Measurements from ENCODE around the gene ERBB4. TPM values are rescaled to one million over a fixed set of nuclear protein-coding genes. Genes with fewer than 3 reads are reported as not detected.

Gene ERBB4
- total RNA-seq, 1 donor from 2014 or later: 25.3 TPM

GRCh38 chr2:211429256-211429920 is 1109.2 kb downstream of the ERBB4 start:
- Histone ChIP-seq H3K27me3 (ENCODE audit: low read depth) (no peaks in the 10 kb centered on the region), H3K4me1 (no peaks in the 10 kb centered on the region), H3K36me3 (no peaks in the 10 kb centered on the region), H3K4me3 (no peak overlapping the region), H3K27ac (no peak overlapping the region), H3K9me3 (no peaks in the 10 kb centered on the region)
- intact Hi-C loops (cut with DNase I): no loop called here
- TF ChIP-seq CTCF (IDR thresholded peaks at IDR 0.05): no peak
- ATAC-seq: no peak
- DNase-seq: no peak

- H3K9me3 ChIP-seq: no peaks in the 10 kb centered on the region
- ATAC-seq (no peak), DNase-seq (no peak)
- intact Hi-C loops (cut with DNase I): no loop called here
- no peak for TF ChIP-seq CTCF (IDR thresholded peaks at IDR 0.05)
- no peaks in the 10 kb centered on the region for H3K4me1 ChIP-seq
- no peaks in the 10 kb centered on the region for H3K36me3 ChIP-seq
- no peaks in the 10 kb centered on the region for H3K27me3 ChIP-seq (ENCODE audit: low read depth)
- no peak overlapping the region for H3K4me3 ChIP-seq
- no peak overlapping the region for H3K27ac ChIP-seq
Measured at GRCh38 chr2:211426240-211426639, 1112.4 kb downstream of the ERBB4 start.

GRCh38 chr2:211423018-211423417 is 1115.6 kb downstream of the ERBB4 start:
- Histone ChIP-seq H3K27me3 (ENCODE audit: low read depth) (no peaks in the 10 kb centered on the region), H3K4me1 (no peaks in the 10 kb centered on the region), H3K4me3 (no peak overlapping the region), H3K36me3 (no peaks in the 10 kb centered on the region), H3K9me3 (no peaks in the 10 kb centered on the region), H3K27ac (no peak overlapping the region)
- no peak for ATAC-seq
- intact Hi-C loops (cut with DNase I): no loop called here
- no peak for TF ChIP-seq CTCF (IDR thresholded peaks at IDR 0.05)
- DNase-seq: no peak

- Histone ChIP-seq H3K4me1 (no peaks in the 10 kb centered on the region), H3K27me3 (ENCODE audit: low read depth) (no peaks in the 10 kb centered on the region), H3K4me3 (no peak overlapping the region), H3K9me3 (no peaks in the 10 kb centered on the region), H3K27ac (no peak overlapping the region), H3K36me3 (no peaks in the 10 kb centered on the region)
- DNase-seq: no peak
- TF ChIP-seq CTCF (IDR thresholded peaks at IDR 0.05): no peak
- no peak for ATAC-seq
- intact Hi-C loops (cut with DNase I): no loop called here
Measured at GRCh38 chr2:211417544-211417943, 1121.1 kb downstream of the ERBB4 start.

GRCh38 chr2:211416373-211416772 is 1122.2 kb downstream of the ERBB4 start:
- no peak for TF ChIP-seq CTCF (IDR thresholded peaks at IDR 0.05)
- intact Hi-C loops (cut with DNase I): no loop called here
- no peak overlapping the region for H3K4me3 ChIP-seq
- DNase-seq (no peak), ATAC-seq (no peak)
- no peak overlapping the region for H3K27ac ChIP-seq
- H3K4me1 ChIP-seq: no peaks in the 10 kb centered on the region
- no peaks in the 10 kb centered on the region for H3K27me3 ChIP-seq (ENCODE audit: low read depth)
- H3K36me3 ChIP-seq: no peaks in the 10 kb centered on the region
- H3K9me3 ChIP-seq: no peaks in the 10 kb centered on the region
